ENCODE data around the gene WDR37.
"Not testable (repeated sequence)": the region's sequence is repeated elsewhere in the genome, so short reads cannot be mapped to it uniquely, and the experiment has no call there.

WDR37 gene

GRCh38 chr10:1155791-1156615 lies 99.8 kb downstream of the WDR37 start:
- no peak for DNase-seq

DNA sequence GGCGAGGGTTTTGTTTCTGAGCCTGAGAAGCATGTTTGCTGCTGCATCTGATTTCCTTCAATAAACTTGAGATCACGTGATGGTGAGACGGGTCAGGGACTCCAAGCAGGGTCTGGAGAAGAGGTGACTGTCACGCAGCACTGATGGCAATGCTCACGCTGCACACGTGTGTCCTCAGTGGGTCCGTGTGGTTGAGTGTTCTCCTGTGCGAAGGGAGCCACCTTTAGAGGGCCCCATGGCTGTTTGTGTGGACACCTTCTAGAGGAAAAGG lies 100.4 kb downstream of the WDR37 start:
- DNase-seq: no peak

- no peak for DNase-seq
Measured at GRCh38 chr10:1156921-1157614, 100.9 kb downstream of the WDR37 start.

DNA sequence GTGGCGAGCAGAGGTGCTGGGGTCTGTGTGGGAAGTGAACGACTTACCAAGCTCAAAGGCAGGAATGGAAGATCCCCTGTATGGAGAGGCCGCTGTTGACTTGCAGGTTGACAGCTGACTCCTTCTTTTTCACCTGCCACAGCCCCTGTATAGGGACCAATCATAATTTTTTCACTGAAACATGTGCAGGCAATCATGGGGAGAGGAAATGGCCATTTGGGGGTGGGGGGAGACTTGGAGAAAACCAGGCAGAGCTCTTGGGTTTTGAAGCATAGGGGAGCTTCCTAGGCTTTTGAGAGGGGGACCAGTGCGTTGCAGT lies 101.4 kb downstream of the WDR37 start:
- DNase-seq: no peak

DNA sequence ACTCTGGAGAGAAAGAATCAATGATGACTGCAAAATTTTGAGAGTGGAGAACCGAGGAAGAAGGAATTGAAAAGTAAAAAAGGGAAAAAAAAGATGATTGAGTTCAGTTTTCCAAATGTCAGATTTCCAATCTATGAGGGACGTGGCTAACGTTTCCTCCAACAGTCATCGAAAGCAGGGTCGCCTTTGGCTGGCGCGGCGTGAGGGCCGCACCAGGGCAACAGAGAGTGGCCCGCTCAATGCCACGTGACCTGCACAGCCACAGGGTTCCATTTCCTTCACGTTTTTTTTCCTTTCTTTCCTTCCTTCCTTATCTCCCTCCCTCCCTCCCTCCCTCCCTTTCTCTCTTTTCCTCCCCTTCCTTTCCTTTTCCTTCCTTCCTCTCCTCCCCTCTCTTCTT lies 101.9 kb downstream of the WDR37 start:
- DNase-seq: no peak

- DNase-seq: not testable (repeated sequence)
Measured at GRCh38 chr10:1158536-1158935, 102.4 kb downstream of the WDR37 start.

GRCh38 chr10:1159131-1160061 lies 103.2 kb downstream of the WDR37 start:
- DNase-seq: no peak

DNA sequence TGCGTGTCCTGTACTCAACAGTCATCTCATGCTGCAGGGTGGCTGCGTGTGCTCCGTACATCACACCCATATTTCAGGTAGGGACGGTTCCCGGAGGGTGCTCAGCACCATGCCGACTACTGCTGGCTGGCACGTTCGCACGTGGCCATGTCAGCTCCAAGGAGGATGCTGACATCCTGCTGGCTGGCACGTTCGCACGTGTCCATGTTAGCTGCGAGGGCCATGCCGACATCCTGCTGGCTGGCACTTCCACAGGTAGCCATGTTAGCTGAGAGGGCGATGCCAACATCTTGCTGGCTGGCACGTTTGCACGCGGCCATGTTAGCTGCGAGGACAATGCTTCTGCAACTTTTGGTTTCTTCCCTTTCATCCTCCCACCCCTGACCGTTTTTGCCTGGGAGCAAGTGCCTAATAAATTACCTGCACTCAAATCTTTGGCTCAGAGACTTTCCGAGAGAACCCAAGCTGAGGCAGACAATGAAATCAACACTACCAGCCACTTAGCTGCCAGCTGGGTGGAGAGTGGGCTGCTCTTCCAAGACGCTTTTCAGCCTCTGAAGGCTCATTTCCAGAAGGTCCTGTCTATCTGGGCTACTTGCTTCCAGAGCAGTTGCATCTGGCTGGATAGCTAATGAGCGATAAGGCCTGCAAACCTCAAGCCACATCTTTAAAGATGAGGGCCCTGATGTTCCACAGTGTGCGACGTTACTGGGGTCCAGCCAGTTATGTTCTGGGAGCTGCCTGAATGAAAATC lies 104.6 kb downstream of the WDR37 start:
- no peak for DNase-seq

- not testable (repeated sequence) for DNase-seq
Measured at GRCh38 chr10:1161315-1161673, 105.1 kb downstream of the WDR37 start.

DNA sequence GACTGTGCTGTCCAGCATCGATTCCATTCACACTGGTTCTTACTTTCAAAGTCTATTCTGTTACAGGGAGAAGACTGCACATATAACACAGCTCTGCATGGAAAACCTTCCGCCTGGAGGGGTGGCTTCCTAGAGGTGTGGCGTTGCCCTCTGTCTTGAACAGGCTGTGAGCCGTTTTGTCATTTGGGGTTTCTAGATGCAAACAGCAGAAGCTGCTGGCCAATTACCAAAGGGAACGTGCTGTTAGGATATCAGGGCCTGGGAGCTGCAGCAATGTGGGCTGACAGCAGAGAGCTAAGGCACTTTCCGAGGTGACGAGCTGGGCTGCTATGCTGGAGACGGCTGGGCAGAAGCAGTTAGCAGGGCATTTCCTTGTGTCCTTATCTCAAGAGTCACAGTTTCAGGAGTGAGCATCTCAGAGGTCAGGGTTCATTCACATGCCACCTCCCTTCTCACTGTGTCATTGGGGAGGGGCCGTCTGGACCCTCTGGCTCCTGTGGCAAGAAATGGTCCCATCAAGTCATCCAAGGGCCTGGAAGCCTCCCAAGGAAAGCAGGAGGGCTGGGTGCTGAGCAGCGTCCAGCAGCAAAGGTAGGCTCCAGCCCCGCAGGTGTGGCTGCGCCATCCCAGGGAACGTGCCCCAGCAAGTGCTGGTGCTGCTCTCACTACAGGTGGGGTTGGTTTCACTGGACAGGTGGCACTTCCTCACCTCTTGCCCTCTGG lies 106.5 kb downstream of the WDR37 start:
- no peak for DNase-seq

DNA sequence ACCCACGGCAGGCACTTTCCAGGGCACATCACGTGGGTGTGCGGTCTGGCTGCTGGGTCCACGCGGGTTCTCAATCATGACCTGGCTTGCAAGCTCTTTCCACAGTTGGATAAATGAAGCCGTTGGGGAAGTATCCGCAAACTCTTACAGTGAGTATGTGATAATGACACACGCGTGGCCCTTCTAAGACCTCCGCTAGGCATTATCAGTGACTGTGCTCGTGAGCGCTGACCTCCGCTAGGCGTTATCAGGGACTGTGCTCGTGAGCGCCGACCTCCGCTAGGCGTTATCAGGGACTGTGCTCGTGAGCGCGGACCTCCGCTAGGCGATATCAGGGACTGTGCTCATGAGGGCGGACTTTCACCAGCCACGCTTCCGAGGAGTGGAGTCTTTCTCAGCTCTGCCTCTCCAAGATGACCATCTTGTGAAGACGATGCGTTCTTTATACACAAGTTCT lies 107.0 kb downstream of the WDR37 start:
- DNase-seq: no peak

DNA sequence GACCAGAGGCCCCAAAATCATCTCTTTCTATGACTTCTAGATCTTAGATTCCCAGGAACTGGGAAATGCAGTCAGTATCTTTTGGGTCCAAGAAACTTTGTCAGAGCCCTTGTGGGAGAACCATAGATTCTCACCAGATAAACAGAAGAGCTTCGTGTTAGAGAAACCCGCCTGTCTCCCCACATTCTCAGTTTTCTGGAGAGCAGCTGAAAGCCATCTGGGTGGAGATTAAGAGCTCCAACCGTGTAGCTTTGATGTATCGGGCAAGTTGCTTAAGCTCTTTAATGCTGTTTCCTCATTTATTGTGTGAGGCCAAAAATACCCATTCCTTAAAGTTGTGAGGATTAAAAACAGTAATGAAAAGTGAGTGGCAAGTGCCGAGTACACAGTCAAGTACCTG lies 107.6 kb downstream of the WDR37 start:
- DNase-seq: no peak

- DNase-seq: no peak
Measured at GRCh38 chr10:1166101-1166827, 110.1 kb downstream of the WDR37 start.

- no peak for DNase-seq
Measured at GRCh38 chr10:1166828-1167275, 110.7 kb downstream of the WDR37 start.

DNA sequence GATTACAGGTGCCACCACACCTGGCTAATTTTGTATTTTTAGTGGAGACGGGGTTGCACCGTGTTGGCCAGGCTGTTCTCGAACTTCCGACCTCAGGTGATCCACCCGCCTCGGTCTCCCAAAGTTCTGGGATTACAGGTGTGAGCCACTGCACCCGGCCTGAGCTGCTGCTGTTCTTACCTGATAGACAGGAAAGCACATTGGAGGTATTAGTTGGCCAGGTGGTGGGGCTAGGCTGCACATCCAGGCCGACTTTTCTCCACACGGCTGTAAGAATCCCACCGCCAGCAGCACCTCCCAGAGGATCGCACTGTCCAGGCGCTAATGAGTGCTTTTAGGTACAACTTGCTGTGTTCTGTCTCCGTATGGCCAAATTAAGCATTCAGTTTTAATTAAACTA lies 112.6 kb downstream of the WDR37 start:
- no peak for DNase-seq

GRCh38 chr10:1169186-1169885 lies 113.2 kb downstream of the WDR37 start:
- no peak for DNase-seq

DNA sequence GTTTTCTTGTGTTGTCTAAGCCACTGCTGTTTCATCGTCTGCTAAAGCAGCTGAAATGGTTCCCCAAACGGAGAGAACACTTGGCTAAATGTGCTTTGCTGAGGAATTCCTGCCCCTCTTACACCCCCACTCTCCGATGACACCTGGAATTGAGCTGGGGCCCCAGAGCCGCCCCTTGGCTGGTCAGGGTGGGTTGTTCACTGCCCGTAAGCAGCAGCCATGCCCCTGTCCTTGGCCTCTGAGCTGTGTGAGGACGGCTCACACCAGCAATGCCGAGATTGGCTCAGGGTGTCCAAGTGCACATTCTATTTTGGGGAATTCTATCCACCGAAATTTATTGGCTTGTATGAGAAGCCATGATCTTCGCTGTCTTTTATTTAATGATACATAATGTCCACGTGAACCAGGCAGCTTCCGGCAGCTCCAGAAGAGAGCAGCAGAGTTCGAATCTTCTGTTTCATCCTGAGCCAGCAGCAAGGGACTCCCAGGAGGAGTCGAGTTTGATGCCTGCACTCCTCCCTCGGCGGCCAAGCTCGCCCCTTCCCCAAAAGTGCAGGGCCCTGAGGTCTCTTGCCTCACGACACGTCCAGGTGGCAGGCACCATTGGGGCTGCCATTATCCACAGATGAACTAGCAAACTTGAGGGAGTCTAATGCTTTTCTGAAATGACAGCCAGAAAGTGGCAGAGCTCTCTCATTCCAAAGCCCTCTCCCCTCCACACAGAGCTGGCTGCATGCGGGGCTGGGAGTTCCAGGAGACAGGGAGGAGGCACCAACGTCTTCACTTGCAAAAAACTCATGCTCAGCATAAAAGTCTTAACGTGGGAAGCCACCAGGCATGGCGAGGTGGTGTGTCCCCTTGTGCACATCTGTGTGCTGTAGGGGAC lies 114.0 kb downstream of the WDR37 start:
- no peak for DNase-seq

GRCh38 chr10:1170867-1171180 lies 114.6 kb downstream of the WDR37 start:
- no peak for DNase-seq

GRCh38 chr10:1171182-1171581 lies 115.0 kb downstream of the WDR37 start:
- DNase-seq: no peak

DNA sequence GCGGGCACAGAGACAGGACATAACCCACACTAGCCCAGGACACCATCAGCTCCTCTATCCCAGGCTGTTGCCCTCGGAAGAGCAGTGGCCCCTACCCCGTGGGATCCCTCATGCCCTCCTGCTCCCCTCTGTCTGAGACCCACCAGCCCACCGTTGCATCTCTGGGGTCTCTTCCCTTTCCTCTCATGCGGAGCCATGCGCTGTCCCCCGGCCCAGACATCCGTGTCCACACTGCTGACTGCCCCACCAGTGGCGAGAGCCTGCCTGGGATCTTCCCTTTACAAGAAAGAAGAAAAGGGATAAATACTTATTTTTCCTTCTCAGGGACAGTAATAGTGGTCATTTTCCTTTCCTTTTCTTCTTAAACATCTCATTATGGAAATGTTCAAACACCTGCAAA lies 115.4 kb downstream of the WDR37 start:
- DNase-seq: no peak

Data from central memory CD4-positive, alpha-beta T cell (primary cell).